ENCODE results near the gene TBC1D13. TPM values are rescaled to one million over a fixed set of nuclear protein-coding genes. Genes with fewer than 3 reads are reported as not detected.

Gene TBC1D13
- total and polyA plus RNA-seq, 9 of the 15 experiments (the other 6 are each of a cell fraction or from before 2014, with no cell fraction given) = 2.3 to 28.7 (median 11.4) TPM

DNA sequence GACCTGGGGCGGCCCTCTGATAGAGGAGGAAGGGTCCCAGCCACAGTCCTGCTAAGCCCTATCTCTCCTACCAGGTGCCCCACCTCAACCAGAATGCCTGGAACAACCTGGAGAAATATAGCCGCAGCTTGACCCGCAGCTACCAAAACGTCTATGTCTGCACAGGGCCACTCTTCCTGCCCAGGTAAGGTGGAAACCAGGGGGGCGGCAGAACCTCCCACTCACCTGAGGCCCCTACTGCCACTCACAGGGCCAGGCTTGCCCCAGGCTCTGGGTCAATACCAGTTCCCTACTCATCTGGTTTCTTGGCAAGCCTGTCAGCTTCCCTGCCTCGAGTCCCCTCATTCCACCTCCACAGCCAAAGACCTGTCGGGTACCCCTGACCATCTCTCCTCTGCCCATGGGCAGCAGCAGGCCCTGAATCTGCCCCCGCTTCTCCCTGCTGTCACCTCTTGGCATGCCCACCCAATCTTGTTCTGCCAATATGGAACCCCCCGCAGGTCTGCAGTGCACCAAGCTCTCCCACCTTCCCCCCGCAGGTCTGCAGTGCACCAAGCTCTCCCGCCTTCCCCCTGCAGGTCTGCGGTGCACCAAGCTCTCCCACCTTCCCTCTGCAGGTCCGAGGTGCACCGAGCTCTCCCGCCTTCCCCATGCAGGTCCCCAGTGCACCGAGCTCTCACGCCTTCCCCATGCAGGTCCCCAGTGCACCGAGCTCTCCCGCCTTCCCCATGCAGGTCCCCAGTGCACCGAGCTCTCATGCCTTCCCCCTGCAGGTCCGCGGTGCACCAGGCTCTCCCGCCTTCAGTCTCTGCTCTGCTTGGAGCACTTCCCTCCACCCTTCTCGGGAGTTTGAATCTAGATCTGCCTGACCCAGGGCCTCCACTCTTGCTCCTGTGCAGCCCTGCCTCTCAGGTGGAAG lies 33.9 kb downstream of the TBC1D13 start:
- Histone ChIP-seq H3K79me2 (ENCODE audit: control insufficient read depth, insufficient read depth, low read length) (peaks cover 20% of the 10 kb centered on the region), H3K9me3 (replicated peaks; ENCODE audit: control insufficient read depth, insufficient read depth, low read depth, low read length) (no peaks in the 10 kb centered on the region), H3K9me1 (ENCODE audit: control insufficient read depth, insufficient read depth, low read length) (no peaks in the 10 kb centered on the region), H3K27ac (ENCODE audit: extremely low read depth, low read depth, low read length) (no peak overlapping the region), H3K4me1 (replicated peaks in 1 of 2; ENCODE audit: control insufficient read depth in 2 of 2, insufficient read depth in 2 of 2, low read length in 2 of 2) (peaks cover 4 to 61% of the 10 kb centered on the region in 2 experiments; a peak in 3 of 5 replicates), H3K4me3 (no peak overlapping the region), H4K20me1 (replicated peaks; ENCODE audit: control insufficient read depth, insufficient read depth, low read length) (peaks cover 14% of the 10 kb centered on the region), H3K27me3 (ENCODE audit: control insufficient read depth in 2 of 2, insufficient read depth in 2 of 2, low read length in 2 of 2) (no peaks in the 10 kb centered on the region), H2AFZ (ENCODE audit: low read depth, low read length) (no peak overlapping the region), H3K9ac (ENCODE audit: insufficient read depth in 1 of 2, low read depth in 2 of 2, low read length in 2 of 2) (peak overlapping the region in 1 of 2 experiments; percentile 99; a peak in 2 of 4 replicates), H3K4me2 (ENCODE audit: insufficient read depth, low read length) (no peak overlapping the region), H3K36me3 (ENCODE audit: control insufficient read depth, insufficient read depth, low read length) (peaks cover 61% of the 10 kb centered on the region)
- BruUV-seq (replicated peaks) = no TSS peak
- ChIA-PET POLR2A (interaction anchor here (1.0 to 3.9 kb wide), 6 partner anchors 9 to 62 kb away, joined by 3 to 48 read pairs (median 4); partner anchors contain the start of gene SPOUT1), CTCF (ENCODE audit: low intra/inter-chr PET ratio) (interaction anchor here (0.6 kb wide), 1 partner anchor 42 kb away, joined by 3 read pairs; no protein-coding TSS in a partner anchor)
- no peak for ATAC-seq
- WGBS (ENCODE audit: insufficient coverage, low coverage, missing lambda C conversion rate) = 75% methylated on average over 24 of the region's 24 CpGs
- FAIRE-seq = no peak
- in situ Hi-C loops (cut with MboI) = no loop called here
- DNase-seq (ENCODE audit: extremely low read depth in 1 of 4, low spot score in 3 of 4) = no peak
- intact Hi-C loops (cut with micrococcal nuclease) = no loop called here
- no peak for TF ChIP-seq CREM (IDR thresholded peaks at IDR 0.05; ENCODE audit: low read depth)
- TF ChIP-seq ARNT (IDR thresholded peaks at IDR 0.05) = no peak
- TF ChIP-seq, protein P1, sequence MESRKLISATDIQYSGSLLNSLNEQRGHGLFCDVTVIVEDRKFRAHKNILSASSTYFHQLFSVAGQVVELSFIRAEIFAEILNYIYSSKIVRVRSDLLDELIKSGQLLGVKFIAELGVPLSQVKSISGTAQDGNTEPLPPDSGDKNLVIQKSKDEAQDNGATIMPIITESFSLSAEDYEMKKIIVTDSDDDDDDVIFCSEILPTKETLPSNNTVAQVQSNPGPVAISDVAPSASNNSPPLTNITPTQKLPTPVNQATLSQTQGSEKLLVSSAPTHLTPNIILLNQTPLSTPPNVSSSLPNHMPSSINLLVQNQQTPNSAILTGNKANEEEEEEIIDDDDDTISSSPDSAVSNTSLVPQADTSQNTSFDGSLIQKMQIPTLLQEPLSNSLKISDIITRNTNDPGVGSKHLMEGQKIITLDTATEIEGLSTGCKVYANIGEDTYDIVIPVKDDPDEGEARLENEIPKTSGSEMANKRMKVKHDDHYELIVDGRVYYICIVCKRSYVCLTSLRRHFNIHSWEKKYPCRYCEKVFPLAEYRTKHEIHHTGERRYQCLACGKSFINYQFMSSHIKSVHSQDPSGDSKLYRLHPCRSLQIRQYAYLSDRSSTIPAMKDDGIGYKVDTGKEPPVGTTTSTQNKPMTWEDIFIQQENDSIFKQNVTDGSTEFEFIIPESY (CRISPR knock-in tag; IDR thresholded peaks at IDR 0.05) = 0 out of 2 replicates have a peak, but pooled peaks have one; percentile 21
- no peak for TF ChIP-seq FOXA3 (CRISPR knock-in tag; conservative IDR thresholded peaks at IDR 0.05 in 1 of 2, IDR thresholded peaks at IDR 0.05 in 1 of 2)
- TF ChIP-seq POLR2B (IDR thresholded peaks at IDR 0.05; ENCODE audit: low read depth, partially characterized antibody) = peak; percentile 14
- TF ChIP-seq RBFOX2 (IDR thresholded peaks at IDR 0.05; ENCODE audit: low read depth, low read length) = peak; percentile 71
- no peak for TF ChIP-seq RBBP5 (IDR thresholded peaks at IDR 0.05; ENCODE audit: borderline replicate concordance, insufficient read depth, low read length, poor library complexity, severe bottlenecking)
- TF ChIP-seq ZNF639 (CRISPR knock-in tag; conservative IDR thresholded peaks at IDR 0.05 in 1 of 2, IDR thresholded peaks at IDR 0.05 in 1 of 2) = no peak
- no peak for TF ChIP-seq LEF1 (IDR thresholded peaks at IDR 0.05)
- TF ChIP-seq SMAD4 (CRISPR knock-in tag; conservative IDR thresholded peaks at IDR 0.05) = no peak
- TF ChIP-seq PRMT5 (CRISPR knock-in tag; IDR thresholded peaks at IDR 0.05) = no peak
- TF ChIP-seq RB1 (IDR thresholded peaks at IDR 0.05; ENCODE audit: low read depth) = no peak
- TF ChIP-seq NR4A1 (CRISPR knock-in tag; IDR thresholded peaks at IDR 0.05) = no peak
- TF ChIP-seq NR4A1 (tag; IDR thresholded peaks at IDR 0.05) = no peak
- TF ChIP-seq POLR2AphosphoS5 (IDR thresholded peaks at IDR 0.05; ENCODE audit: control insufficient read depth, insufficient read depth, low read depth, low read length) = 0 out of 2 replicates have a peak, but pooled peaks have one; percentile 16
- no peak for TF ChIP-seq CSDE1 (IDR thresholded peaks at IDR 0.05)
- TF ChIP-seq, protein P2, sequence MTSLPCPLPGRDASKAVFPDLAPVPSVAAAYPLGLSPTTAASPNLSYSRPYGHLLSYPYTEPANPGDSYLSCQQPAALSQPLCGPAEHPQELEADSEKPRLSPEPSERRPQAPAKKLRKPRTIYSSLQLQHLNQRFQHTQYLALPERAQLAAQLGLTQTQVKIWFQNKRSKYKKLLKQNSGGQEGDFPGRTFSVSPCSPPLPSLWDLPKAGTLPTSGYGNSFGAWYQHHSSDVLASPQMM (CRISPR knock-in tag; IDR thresholded peaks at IDR 0.05) = no peak
- peak; percentile 36 for TF ChIP-seq POLR2A (conservative IDR thresholded peaks at IDR 0.05)
